ENCODE results near the gene CHST8.

CHST8 gene

DNA sequence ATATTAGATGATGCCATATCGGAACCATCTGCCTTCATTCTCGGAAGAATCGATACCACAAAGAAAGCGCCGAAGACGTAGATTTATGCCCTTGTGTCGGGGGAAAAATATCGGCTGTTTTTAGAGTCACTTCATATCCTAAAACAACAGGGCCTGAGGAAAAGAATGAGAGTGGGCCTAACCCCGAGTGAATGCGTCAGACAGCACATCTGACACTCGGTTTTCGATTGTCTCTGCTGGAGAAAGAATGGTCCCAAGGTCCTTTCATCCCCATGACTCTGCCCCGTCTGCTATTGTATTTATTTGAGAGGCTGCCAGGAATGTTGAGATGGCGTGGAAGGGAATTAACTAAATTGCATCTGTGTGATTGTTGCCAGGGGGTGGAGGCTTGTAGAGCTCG lies 46.1 kb downstream of the CHST8 start:
- Histone ChIP-seq H3K9ac (ENCODE audit: insufficient read length) (no peak overlapping the region), H3K4me3 (no peak overlapping the region), H3K36me3 (ENCODE audit: insufficient read depth, low read length) (no peaks in the 10 kb centered on the region), H3K9me3 (ENCODE audit: low read depth, low read length) (no peaks in the 10 kb centered on the region), H3K27ac (no peak overlapping the region)
- no peak for DNase-seq (ENCODE audit: low read depth, low spot score)
- TF ChIP-seq FOXP2 (optimal IDR thresholded peaks at IDR 0.05; ENCODE audit: control extremely low read depth, extremely low read length, insufficient read depth), result no peak
- TF ChIP-seq POLR2AphosphoS5 (IDR thresholded peaks at IDR 0.05; ENCODE audit: borderline replicate concordance, low read depth, low read length), result no peak
- TF ChIP-seq EZH2 (IDR thresholded peaks at IDR 0.05), result no peak

DNA sequence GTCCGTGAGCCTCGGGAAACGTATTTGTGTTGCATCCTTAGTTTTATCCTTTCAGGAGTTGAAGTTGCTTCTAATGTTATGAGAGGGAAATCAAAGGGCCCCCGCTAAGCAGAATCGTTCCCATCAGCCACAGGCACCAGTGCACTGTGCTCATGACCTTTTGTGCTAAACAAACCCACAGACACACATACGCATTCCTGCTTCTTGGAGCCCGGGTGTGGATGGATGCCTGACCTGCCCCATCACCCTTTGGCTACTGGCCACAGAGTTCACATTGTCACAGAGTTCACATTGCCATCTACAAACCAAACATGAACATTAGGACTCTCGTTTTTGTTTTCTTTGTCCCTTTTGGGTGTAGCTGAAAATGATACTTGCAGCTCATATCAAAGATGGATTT lies 47.2 kb downstream of the CHST8 start:
- no peaks in the 10 kb centered on the region for H3K9me3 ChIP-seq (ENCODE audit: low read depth, low read length)
- TF ChIP-seq EZH2 (IDR thresholded peaks at IDR 0.05) (no peak), POLR2AphosphoS5 (IDR thresholded peaks at IDR 0.05; ENCODE audit: borderline replicate concordance, low read depth, low read length) (no peak), FOXP2 (optimal IDR thresholded peaks at IDR 0.05; ENCODE audit: control extremely low read depth, extremely low read length, insufficient read depth) (no peak)

DNA sequence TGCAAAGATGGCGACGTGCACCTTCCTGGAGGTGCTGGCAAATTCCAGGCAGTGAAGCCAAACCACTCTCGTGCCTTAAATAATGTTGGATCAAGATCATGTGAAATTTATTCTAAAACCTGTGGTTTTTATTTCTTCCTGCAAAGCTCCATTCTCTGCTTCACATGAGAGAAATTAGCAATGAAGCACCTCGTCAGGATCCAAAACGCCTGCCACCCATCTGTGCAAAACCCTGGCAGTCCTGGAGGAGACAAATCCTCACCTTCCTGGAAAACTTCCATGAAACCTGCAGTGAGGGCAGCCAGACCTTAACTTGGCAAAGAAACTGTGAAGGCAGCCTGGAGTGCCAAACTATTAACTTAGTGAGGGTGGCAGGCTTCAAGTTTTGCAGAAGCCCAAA lies 47.6 kb downstream of the CHST8 start:
- Histone ChIP-seq H3K9ac (ENCODE audit: insufficient read length) (no peak overlapping the region), H3K4me3 (no peak overlapping the region), H3K9me3 (ENCODE audit: low read depth, low read length) (no peaks in the 10 kb centered on the region), H3K27ac (no peak overlapping the region), H3K36me3 (ENCODE audit: insufficient read depth, low read length) (no peaks in the 10 kb centered on the region)
- TF ChIP-seq FOXP2 (optimal IDR thresholded peaks at IDR 0.05; ENCODE audit: control extremely low read depth, extremely low read length, insufficient read depth), result no peak
- no peak for TF ChIP-seq POLR2AphosphoS5 (IDR thresholded peaks at IDR 0.05; ENCODE audit: borderline replicate concordance, low read depth, low read length)
- no peak for TF ChIP-seq EZH2 (IDR thresholded peaks at IDR 0.05)
- DNase-seq (ENCODE audit: low read depth, low spot score), result no peak

More for the DNA sequence above, 47.2 kb downstream of the CHST8 start:
- Histone ChIP-seq H3K27ac (no peak overlapping the region), H3K36me3 (ENCODE audit: insufficient read depth, low read length) (no peaks in the 10 kb centered on the region), H3K9ac (ENCODE audit: insufficient read length) (no peak overlapping the region), H3K4me3 (no peak overlapping the region)
- DNase-seq (ENCODE audit: low read depth, low spot score), result no peak

DNA sequence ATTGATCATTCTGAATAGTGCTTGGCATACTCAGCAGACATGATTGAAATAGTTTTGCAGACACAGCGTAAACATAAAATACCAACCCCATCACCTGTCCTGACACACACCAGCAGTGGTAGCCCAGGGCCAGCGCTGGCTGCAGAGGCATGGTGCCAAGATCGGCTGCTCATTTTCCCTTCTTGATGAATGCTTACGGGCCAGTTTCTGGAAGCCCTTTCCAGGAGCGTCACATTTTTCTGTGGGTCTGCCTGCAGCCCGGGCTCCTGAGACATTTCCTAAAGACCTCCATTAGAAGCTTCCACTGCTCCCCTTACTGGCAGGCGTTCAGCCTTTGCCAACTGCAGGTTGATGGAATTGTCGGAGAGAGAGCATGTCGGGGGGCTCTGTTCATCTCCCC lies 48.6 kb downstream of the CHST8 start:
- DNase-seq (ENCODE audit: low read depth, low spot score), result no peak
- no peak overlapping the region for H3K4me3 ChIP-seq
- no peak overlapping the region for H3K27ac ChIP-seq
- no peak overlapping the region for H3K9ac ChIP-seq (ENCODE audit: insufficient read length)
- no peaks in the 10 kb centered on the region for H3K36me3 ChIP-seq (ENCODE audit: insufficient read depth, low read length)
- TF ChIP-seq POLR2AphosphoS5 (IDR thresholded peaks at IDR 0.05; ENCODE audit: borderline replicate concordance, low read depth, low read length) (no peak), FOXP2 (optimal IDR thresholded peaks at IDR 0.05; ENCODE audit: control extremely low read depth, extremely low read length, insufficient read depth) (no peak), EZH2 (IDR thresholded peaks at IDR 0.05) (no peak)
- no peaks in the 10 kb centered on the region for H3K9me3 ChIP-seq (ENCODE audit: low read depth, low read length)

DNA sequence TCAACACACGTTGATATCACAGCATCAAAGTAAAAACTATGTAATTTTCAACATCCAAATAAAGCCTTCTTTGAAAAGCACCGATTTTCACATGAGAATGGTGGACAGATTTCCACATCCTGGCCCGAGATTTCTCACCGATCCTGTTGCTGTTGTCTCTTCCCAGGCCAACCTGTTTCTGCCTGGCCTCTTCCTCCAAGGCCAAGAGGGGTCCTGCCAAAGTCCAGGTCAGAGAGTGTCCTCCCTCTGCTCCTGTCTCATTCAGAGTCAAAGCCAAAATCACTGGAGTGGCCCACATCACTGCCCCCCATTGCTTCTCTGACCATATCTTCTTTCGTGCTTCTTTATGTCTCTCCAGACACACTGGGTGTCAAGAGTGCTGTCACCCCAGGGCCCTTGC lies 49.5 kb downstream of the CHST8 start:
- H3K36me3 ChIP-seq (ENCODE audit: insufficient read depth, low read length), result no peaks in the 10 kb centered on the region
- no peak for DNase-seq (ENCODE audit: low read depth, low spot score)
- no peak overlapping the region for H3K4me3 ChIP-seq
- no peak overlapping the region for H3K27ac ChIP-seq
- H3K9me3 ChIP-seq (ENCODE audit: low read depth, low read length), result no peaks in the 10 kb centered on the region
- H3K9ac ChIP-seq (ENCODE audit: insufficient read length), result no peak overlapping the region
- TF ChIP-seq FOXP2 (optimal IDR thresholded peaks at IDR 0.05; ENCODE audit: control extremely low read depth, extremely low read length, insufficient read depth) (no peak), POLR2AphosphoS5 (IDR thresholded peaks at IDR 0.05; ENCODE audit: borderline replicate concordance, low read depth, low read length) (no peak), EZH2 (IDR thresholded peaks at IDR 0.05) (no peak)

DNA sequence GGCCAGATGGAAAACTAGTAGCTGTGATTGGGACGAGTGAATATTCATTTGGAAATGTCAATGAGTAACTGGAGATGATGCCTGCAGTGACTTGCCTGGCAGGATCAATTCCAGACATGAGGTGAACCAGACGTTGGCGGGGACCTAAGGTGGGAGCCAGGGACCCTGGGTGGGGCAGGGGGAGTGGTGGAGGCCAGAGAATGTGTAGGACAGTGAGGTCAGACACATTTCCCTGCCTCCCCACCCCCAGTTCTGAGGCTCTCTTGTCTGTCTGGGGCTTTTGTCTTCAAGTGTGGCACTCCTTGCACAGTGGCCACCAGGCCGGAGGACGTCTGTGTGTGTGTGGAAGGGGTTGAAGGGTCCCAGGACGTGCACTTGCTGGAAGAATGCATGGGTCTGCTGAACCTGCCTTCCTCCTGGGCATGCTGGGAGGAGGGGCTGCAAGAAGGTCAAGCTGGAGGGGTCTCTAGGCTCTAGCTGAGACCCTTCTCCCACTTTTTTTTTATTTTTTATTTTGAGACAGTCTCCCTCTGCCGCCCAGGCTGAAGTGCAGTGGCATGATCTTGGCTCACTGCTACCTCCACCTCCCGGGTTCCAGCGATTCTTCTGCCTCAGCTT lies 51.6 kb downstream of the CHST8 start:
- Histone ChIP-seq H3K4me3 (no peak overlapping the region), H3K36me3 (ENCODE audit: insufficient read depth, low read length) (no peaks in the 10 kb centered on the region), H3K27ac (no peak overlapping the region), H3K9me3 (ENCODE audit: low read depth, low read length) (no peaks in the 10 kb centered on the region), H3K9ac (ENCODE audit: insufficient read length) (no peak overlapping the region)
- no peak for TF ChIP-seq FOXP2 (optimal IDR thresholded peaks at IDR 0.05; ENCODE audit: control extremely low read depth, extremely low read length, insufficient read depth)
- TF ChIP-seq EZH2 (IDR thresholded peaks at IDR 0.05), result no peak
- no peak for TF ChIP-seq POLR2AphosphoS5 (IDR thresholded peaks at IDR 0.05; ENCODE audit: borderline replicate concordance, low read depth, low read length)
- no peak for DNase-seq (ENCODE audit: low read depth, low spot score)

DNA sequence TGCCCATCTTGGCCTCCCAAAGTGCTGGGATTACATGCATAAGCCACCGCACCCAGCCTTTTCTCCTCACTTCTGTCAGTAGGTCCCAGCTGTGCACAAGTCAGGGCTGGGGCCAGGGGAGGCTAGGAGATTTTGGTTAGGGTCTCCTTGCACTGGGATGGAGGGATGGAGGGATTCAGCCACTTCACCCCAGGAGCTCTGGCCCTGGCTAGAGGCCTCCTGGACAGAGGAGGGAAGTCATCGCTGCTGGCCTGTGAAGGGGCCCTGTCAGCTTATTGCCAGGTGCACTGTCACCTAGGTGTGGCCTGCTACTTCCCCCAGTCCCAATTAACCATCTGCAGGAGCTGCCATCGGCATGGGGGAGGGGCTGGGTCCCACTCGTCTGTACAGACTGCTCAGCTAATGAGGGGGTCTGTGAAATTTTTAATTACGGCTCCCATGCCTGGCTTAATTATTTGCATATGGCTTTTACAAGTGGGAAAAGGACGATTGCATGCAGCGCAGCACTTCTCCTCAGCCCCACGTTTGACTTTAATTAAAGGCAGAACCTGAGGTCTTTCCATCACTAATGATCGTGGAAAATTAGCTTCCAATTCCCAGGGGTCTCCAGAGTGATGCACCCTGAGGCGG lies 52.4 kb downstream of the CHST8 start:
- no peak overlapping the region for H3K9ac ChIP-seq (ENCODE audit: insufficient read length)
- H3K4me3 ChIP-seq, result no peak overlapping the region
- no peak for DNase-seq (ENCODE audit: low read depth, low spot score)
- H3K9me3 ChIP-seq (ENCODE audit: low read depth, low read length), result no peaks in the 10 kb centered on the region
- no peak for TF ChIP-seq EZH2 (IDR thresholded peaks at IDR 0.05)
- no peak for TF ChIP-seq POLR2AphosphoS5 (IDR thresholded peaks at IDR 0.05; ENCODE audit: borderline replicate concordance, low read depth, low read length)
- TF ChIP-seq FOXP2 (optimal IDR thresholded peaks at IDR 0.05; ENCODE audit: control extremely low read depth, extremely low read length, insufficient read depth), result no peak
- H3K36me3 ChIP-seq (ENCODE audit: insufficient read depth, low read length), result no peaks in the 10 kb centered on the region
- H3K27ac ChIP-seq, result no peak overlapping the region

DNA sequence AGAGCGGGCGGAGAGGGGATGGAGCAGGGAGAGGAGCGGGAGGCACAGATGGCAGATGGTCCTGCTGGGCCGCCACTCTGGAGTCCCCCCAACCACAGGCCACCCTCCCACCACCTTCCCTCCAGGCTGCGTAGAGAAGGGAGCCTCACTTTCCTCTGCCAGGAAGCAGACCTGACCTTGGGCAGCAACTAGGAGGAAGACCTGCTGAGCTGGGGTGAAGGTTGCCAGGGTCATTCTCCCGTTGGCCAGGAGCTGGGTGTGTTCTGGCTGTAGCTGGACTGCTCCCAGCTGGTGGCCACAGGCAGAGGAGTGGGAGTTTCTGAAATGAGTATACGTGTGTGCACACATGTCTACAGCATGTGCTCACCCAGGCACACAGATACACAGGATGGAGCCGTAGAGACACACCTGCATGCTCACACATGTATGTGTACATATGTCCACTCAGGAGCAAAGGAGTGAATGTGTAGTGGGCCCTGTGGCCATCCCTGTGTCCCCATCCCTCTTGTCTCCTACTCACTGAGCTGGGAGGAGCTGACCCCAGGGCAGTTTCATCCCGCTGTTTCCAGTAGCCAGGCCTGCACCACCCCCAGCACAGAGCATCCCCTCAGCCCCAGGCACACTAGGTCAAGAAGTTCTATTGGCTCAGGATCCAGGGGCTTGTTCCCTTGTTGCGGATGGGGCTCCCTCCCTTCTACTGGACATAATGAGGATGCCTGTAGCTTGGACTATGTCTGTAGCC lies 53.0 kb downstream of the CHST8 start:
- H3K27ac ChIP-seq, result no peak overlapping the region
- no peak overlapping the region for H3K9ac ChIP-seq (ENCODE audit: insufficient read length)
- no peaks in the 10 kb centered on the region for H3K9me3 ChIP-seq (ENCODE audit: low read depth, low read length)
- H3K36me3 ChIP-seq (ENCODE audit: insufficient read depth, low read length), result no peaks in the 10 kb centered on the region
- DNase-seq (ENCODE audit: low read depth, low spot score), result no peak
- no peak overlapping the region for H3K4me3 ChIP-seq
- no peak for TF ChIP-seq POLR2AphosphoS5 (IDR thresholded peaks at IDR 0.05; ENCODE audit: borderline replicate concordance, low read depth, low read length)
- no peak for TF ChIP-seq FOXP2 (optimal IDR thresholded peaks at IDR 0.05; ENCODE audit: control extremely low read depth, extremely low read length, insufficient read depth)
- TF ChIP-seq EZH2 (IDR thresholded peaks at IDR 0.05), result no peak
